Choroid plexus epithelial cell (primary cell): Measurements from ENCODE around the gene PIK3R4.

Source experiments
- DNase-seq: peaks from one replicate; pipeline ENCODE4 v3.0.0-alpha.2; 2010; ENCODE audit warnings: low read depth
- H3K4me3 ChIP-seq: 2 replicates; pipeline ENCODE4 v1.5.1; 2011; ENCODE audit warnings: low read depth, mild to moderate bottlenecking, control low read depth, low read length, moderate library complexity
- CTCF ChIP-seq: conservative IDR thresholded peaks from 2 replicates; pipeline ENCODE4 v1.5.1; 2011; ENCODE audit warnings: low read depth, mild to moderate bottlenecking, control low read depth, inconsistent platforms, low read length, moderate library complexity

PIK3R4 gene

GRCh38 chr3:130746246-130747039 lies at the start of gene PIK3R4:
Gene PIK3R4 (minus strand): TSS chr3:130746829. CDS start chr3:130745218, 1,611 bp downstream.
- H3K4me3 ChIP-seq, result peak within 1 kb of the TSS; percentile 96
- peak; percentile 99 for DNase-seq
- no peak for TF ChIP-seq CTCF

GRCh38 chr3:130795396-130795795 lies 48.8 kb upstream of the PIK3R4 start:
- DNase-seq, result no peak
- TF ChIP-seq CTCF, result no peak

GRCh38 chr3:130792246-130792645 lies 45.6 kb upstream of the PIK3R4 start:
- no peak for TF ChIP-seq CTCF
- no peak overlapping the region for H3K4me3 ChIP-seq
- DNase-seq, result no peak

More at GRCh38 chr3:130795396-130795795, 48.8 kb upstream of the PIK3R4 start:
- no peak overlapping the region for H3K4me3 ChIP-seq

- no peak for TF ChIP-seq CTCF
These were observed 43.2 kb upstream of the PIK3R4 start for GRCh38 chr3:130789782-130790322.

GRCh38 chr3:130787422-130788068 lies 40.9 kb upstream of the PIK3R4 start:
- no peak for TF ChIP-seq CTCF
- no peak for DNase-seq
- no peak overlapping the region for H3K4me3 ChIP-seq

More at GRCh38 chr3:130789782-130790322, 43.2 kb upstream of the PIK3R4 start:
- no peak overlapping the region for H3K4me3 ChIP-seq
- no peak for DNase-seq

GRCh38 chr3:130786306-130786705 lies 39.7 kb upstream of the PIK3R4 start:
- no peak overlapping the region for H3K4me3 ChIP-seq
- TF ChIP-seq CTCF, result no peak
- no peak for DNase-seq

- H3K4me3 ChIP-seq, result no peak overlapping the region
- TF ChIP-seq CTCF, result no peak
- peak; percentile 5 for DNase-seq
These were observed 37.0 kb upstream of the PIK3R4 start for GRCh38 chr3:130783629-130784028.
